IPS-20b (cell line): Measurements from ENCODE around the gene ANKRD62.
"Not testable (repeated sequence)": the region's sequence is repeated elsewhere in the genome, so short reads cannot be mapped to it uniquely, and the experiment has no call there.

ENCODE experiments used
- H3K27ac ChIP-seq: one replicate; pipeline ENCODE4 v1.5.1; 2013; ENCODE audit warnings: low read length
- H3K27me3 ChIP-seq: 2 replicates; pipeline ENCODE4 v1.6.1; 2013; ENCODE audit warnings: mild to moderate bottlenecking, low read length, inconsistent platforms; ENCODE audit not compliant: insufficient read depth
- H3K36me3 ChIP-seq: 2 replicates; pipeline ENCODE4 v1.6.1; 2013; ENCODE audit warnings: low read depth, mild to moderate bottlenecking, inconsistent platforms, low read length, moderate library complexity; ENCODE audit not compliant: insufficient read depth
- H3K4me1 ChIP-seq: 2 replicates; pipeline ENCODE4 v1.6.1; 2013; ENCODE audit warnings: mild to moderate bottlenecking, control low read depth, inconsistent platforms, low read length, moderate library complexity; ENCODE audit not compliant: insufficient read depth
- H3K4me3 ChIP-seq: 2 replicates; pipeline ENCODE4 v1.5.1; 2013; ENCODE audit warnings: mild to moderate bottlenecking, low read length, inconsistent platforms
- H3K9ac ChIP-seq: 2 replicates; pipeline ENCODE4 v1.6.1; 2013; ENCODE audit warnings: low read depth, mild to moderate bottlenecking, inconsistent platforms, low read length, moderate library complexity
- H3K9me3 ChIP-seq: 2 replicates; pipeline ENCODE4 v1.6.1; 2013; ENCODE audit warnings: mild to moderate bottlenecking, low read depth, low read length, inconsistent platforms; ENCODE audit not compliant: insufficient read depth

Gene ANKRD62

DNA sequence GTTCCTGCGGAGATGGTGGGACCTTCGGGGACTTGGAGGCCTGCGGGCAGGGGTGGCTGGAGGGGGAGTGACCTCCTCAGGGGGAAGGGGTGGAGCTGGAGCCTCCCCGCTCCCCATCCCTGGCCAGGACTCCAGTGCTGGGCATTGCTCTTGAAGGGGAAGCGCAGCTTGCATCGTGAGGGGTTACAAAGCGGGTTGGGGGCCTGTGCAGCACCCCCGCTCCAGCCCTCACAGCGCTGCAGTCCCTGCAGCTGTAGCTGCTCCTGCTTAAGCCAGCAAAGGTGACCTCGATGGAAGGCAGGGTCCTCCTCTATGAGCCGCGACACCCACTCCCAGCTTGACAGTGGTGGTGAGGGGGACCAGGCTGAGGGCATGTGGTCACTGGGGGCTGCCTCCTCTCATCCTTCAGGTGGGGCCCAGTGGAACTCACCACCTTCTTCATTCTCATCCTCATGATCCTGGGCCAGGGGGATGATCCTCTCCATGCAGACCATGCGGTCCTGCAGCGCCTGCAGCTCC lies 36.7 kb upstream of the ANKRD62 start:
- Histone ChIP-seq H3K4me3 (no peak overlapping the region), H3K36me3 (no peaks in the 10 kb centered on the region), H3K9me3 (no peaks in the 10 kb centered on the region), H3K9ac (no peak overlapping the region), H3K4me1 (no peaks in the 10 kb centered on the region), H3K27ac (no peak overlapping the region), H3K27me3 (no peaks in the 10 kb centered on the region)

- Histone ChIP-seq H3K9me3 (no peaks in the 10 kb centered on the region), H3K27ac (no peak overlapping the region), H3K36me3 (no peaks in the 10 kb centered on the region), H3K4me3 (no peak overlapping the region), H3K4me1 (no peaks in the 10 kb centered on the region), H3K9ac (no peak overlapping the region), H3K27me3 (no peaks in the 10 kb centered on the region)
Observed at GRCh38 chr18:12057419-12058039, 36.1 kb upstream of the ANKRD62 start.

DNA sequence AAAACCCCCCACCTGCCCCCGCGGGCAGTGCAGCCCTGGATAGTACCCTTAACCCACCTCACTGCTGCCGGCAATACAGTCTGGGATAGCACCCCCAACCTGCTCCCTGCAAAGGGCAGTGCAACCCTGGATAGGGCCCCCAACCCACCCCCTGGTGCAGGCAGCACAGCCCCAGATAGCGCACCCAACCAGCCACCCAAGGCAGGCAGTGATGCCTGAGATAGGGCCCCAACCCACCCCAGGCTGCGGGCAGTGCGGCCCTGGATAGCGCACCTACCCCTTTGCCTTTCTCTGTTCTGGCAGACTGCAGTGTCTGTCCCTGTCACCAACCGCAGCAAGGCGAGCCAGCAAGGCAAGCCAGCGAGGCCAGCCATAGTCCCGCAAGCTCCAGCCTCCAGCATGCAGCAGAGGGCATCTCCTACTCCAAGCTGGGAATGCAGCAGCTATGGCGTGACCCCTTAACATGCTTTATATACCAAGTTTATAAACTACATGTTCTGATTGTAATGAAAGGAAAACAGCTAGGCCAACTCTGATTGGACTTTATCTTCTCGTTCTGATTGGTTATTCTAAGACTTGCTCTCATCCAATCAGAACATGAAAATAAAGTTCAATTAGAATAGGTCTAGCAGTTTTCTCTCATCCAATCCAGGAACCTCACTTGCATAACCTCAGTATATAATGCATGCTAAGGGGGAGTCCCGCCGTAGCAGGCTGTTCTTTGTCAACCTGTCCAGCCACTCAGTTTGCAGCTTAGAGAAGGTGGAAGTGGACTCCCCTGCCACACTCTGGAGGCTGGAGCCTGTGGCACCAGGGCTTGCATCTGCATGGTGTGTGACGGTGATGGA lies 34.1 kb upstream of the ANKRD62 start:
- no peaks in the 10 kb centered on the region for H3K36me3 ChIP-seq
- no peaks in the 10 kb centered on the region for H3K4me1 ChIP-seq
- no peak overlapping the region for H3K4me3 ChIP-seq
- H3K27me3 ChIP-seq = no peaks in the 10 kb centered on the region
- H3K9ac ChIP-seq = no peak overlapping the region
- H3K9me3 ChIP-seq = no peaks in the 10 kb centered on the region
- H3K27ac ChIP-seq = no peak overlapping the region

GRCh38 chr18:12060182-12060870 lies 33.3 kb upstream of the ANKRD62 start:
- Histone ChIP-seq H3K4me1 (no peaks in the 10 kb centered on the region), H3K27me3 (no peaks in the 10 kb centered on the region), H3K4me3 (no peak overlapping the region), H3K36me3 (no peaks in the 10 kb centered on the region), H3K27ac (no peak overlapping the region), H3K9ac (no peak overlapping the region), H3K9me3 (no peaks in the 10 kb centered on the region)

DNA sequence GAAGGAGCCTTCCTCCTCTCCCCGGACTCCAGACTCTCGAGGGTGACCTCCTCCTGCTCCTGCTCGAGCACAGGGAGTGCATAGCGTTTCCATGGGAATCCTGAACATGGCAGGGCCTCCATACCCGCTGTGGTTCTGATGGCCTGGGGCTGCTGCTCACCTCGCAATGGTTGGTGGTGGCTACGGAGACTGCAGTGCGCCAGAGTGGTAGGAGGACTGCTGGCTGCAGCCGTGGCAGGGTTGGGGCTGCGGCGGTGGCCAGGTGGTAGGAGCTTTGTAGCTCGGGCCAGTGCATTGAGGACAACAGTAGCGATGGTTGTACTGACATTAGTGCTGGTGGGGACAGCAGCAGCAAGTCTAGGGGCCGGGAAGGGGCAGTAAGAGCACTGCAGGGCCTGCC lies 32.0 kb upstream of the ANKRD62 start:
- H3K4me1 ChIP-seq = no peaks in the 10 kb centered on the region
- no peak overlapping the region for H3K9ac ChIP-seq
- H3K4me3 ChIP-seq = no peak overlapping the region
- H3K27me3 ChIP-seq = no peaks in the 10 kb centered on the region
- H3K27ac ChIP-seq = no peak overlapping the region
- H3K36me3 ChIP-seq = no peaks in the 10 kb centered on the region
- no peaks in the 10 kb centered on the region for H3K9me3 ChIP-seq

GRCh38 chr18:12062974-12063373 lies 30.7 kb upstream of the ANKRD62 start:
- Histone ChIP-seq H3K4me1 (no peaks in the 10 kb centered on the region), H3K27ac (no peak overlapping the region), H3K4me3 (no peak overlapping the region), H3K27me3 (no peaks in the 10 kb centered on the region), H3K36me3 (no peaks in the 10 kb centered on the region), H3K9me3 (no peaks in the 10 kb centered on the region), H3K9ac (no peak overlapping the region)

- no peaks in the 10 kb centered on the region for H3K27me3 ChIP-seq
- H3K9me3 ChIP-seq = no peaks in the 10 kb centered on the region
- no peak overlapping the region for H3K9ac ChIP-seq
Observed at GRCh38 chr18:12064086-12064763, 29.4 kb upstream of the ANKRD62 start.

GRCh38 chr18:12065397-12065796 lies 28.2 kb upstream of the ANKRD62 start:
- no peak overlapping the region for H3K27ac ChIP-seq
- H3K36me3 ChIP-seq = no peaks in the 10 kb centered on the region
- no peaks in the 10 kb centered on the region for H3K27me3 ChIP-seq
- no peak overlapping the region for H3K9ac ChIP-seq
- H3K9me3 ChIP-seq = no peaks in the 10 kb centered on the region
- no peaks in the 10 kb centered on the region for H3K4me1 ChIP-seq
- H3K4me3 ChIP-seq = no peak overlapping the region

More at GRCh38 chr18:12064086-12064763, 29.4 kb upstream of the ANKRD62 start:
- H3K4me3 ChIP-seq = no peak overlapping the region
- H3K36me3 ChIP-seq = no peaks in the 10 kb centered on the region
- no peaks in the 10 kb centered on the region for H3K4me1 ChIP-seq
- H3K27ac ChIP-seq = no peak overlapping the region

DNA sequence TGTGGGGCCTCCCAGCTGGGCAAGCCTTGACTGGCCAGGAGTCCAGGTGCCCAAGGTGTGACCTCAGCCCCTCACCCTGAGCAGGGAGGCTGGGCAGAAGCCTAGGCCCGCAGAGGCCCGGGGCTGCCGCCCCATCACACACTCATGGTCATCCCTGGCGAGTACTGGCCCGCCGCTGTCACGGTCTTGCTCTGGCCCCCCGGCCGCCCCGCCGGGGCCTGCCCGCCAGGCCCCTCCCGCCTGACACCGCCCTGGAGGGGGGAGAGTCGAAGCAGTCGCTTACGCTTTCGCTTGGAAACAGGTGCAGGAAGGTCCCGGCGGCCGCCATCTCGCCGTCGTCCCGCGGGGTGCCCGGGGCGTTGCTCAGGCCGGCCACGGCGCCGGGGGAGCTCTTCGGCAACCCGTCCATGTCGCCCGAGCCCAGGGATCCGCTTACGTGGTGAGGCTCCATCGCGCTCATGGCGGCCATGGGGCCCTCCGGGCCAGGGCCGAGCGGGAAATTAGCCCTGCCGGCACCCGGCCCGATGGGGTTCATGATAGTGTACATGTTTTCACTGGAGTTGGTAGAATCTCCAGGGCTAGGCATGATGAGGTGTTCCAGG lies 26.6 kb upstream of the ANKRD62 start:
- H3K9me3 ChIP-seq = no peaks in the 10 kb centered on the region
- H3K9ac ChIP-seq = no peak overlapping the region
- no peaks in the 10 kb centered on the region for H3K4me1 ChIP-seq
- no peaks in the 10 kb centered on the region for H3K36me3 ChIP-seq
- H3K27ac ChIP-seq = no peak overlapping the region
- H3K27me3 ChIP-seq = no peaks in the 10 kb centered on the region
- no peak overlapping the region for H3K4me3 ChIP-seq

DNA sequence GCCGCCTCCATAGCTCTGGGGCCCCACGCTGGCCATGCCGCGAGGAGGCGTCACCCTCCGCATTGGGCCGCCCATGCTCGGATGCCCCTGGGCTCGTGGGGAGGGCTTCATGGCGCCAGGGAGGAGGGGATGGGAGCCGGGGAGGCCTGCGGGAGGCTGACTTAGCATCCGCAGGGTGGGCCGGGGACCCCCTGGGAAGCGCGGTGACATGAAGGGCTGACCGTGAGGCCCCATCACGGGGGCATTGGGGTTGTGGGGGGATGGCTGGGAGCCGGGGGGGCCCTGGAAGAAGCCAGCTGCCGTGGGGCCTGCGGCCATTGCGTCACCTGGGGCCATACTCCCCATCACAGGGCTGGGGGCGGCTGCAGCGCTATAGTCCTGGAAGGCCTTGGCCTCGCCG lies 26.0 kb upstream of the ANKRD62 start:
- H3K4me1 ChIP-seq = no peaks in the 10 kb centered on the region
- H3K9me3 ChIP-seq = no peaks in the 10 kb centered on the region
- no peak overlapping the region for H3K9ac ChIP-seq
- H3K27ac ChIP-seq = no peak overlapping the region
- H3K36me3 ChIP-seq = no peaks in the 10 kb centered on the region
- H3K27me3 ChIP-seq = no peaks in the 10 kb centered on the region
- H3K4me3 ChIP-seq = no peak overlapping the region

- not testable (repeated sequence) for H3K27ac ChIP-seq, H3K36me3 ChIP-seq, H3K9ac ChIP-seq, H3K4me3 ChIP-seq, H3K4me1 ChIP-seq, H3K9me3 ChIP-seq, H3K27me3 ChIP-seq
Observed at GRCh38 chr18:12068316-12068949, 25.2 kb upstream of the ANKRD62 start.
